Thoracic aorta (tissue), 2 donors: ENCODE data around the gene EXOC6B. TPM values are rescaled to one million over a fixed set of nuclear protein-coding genes. Genes with fewer than 3 reads are reported as not detected.

ENCODE experiments used
- ATAC-seq: fragments of 150-250 bp; one replicate; pipeline ENCODE4 v1.8.0; 2017; ENCODE audit warnings: low read depth; ENCODE audit not compliant: insufficient number of reproducible peaks, low FRiP score
- DNase-seq: peaks from one replicate; pipeline ENCODE4 v3.0.0-alpha.2; 2020; ENCODE audit warnings: low spot score
- H3K27ac ChIP-seq, 2 donors: fragments of 200-600 bp; sonication (generic); 1 replicate in 1 of 2; 2 replicates in 1 of 2; pipeline ENCODE4 v1.5.1; 2016; ENCODE audit warnings: mild to moderate bottlenecking in 2 of 2, moderate library complexity in 2 of 2
- H3K27me3 ChIP-seq: fragments of 200-600 bp; sonication (generic); replicated peaks from 2 replicates; pipeline ENCODE4 v1.6.0; 2016; ENCODE audit warnings: mild to moderate bottlenecking; ENCODE audit not compliant: insufficient read depth
- H3K36me3 ChIP-seq: fragments of 200-600 bp; sonication (generic); one replicate; pipeline ENCODE4 v1.5.1; 2016
- H3K4me1 ChIP-seq, 2 donors: fragments of 200-600 bp; sonication (generic); 1 replicate in 1 of 2; 2 replicates in 1 of 2; pipeline versions ENCODE4 v1.5.1 to v1.6.0; 2016; ENCODE audit warnings: low read depth in 2 of 2, mild to moderate bottlenecking in 1 of 2; ENCODE audit not compliant: control insufficient read depth in 1 of 2
- H3K4me3 ChIP-seq: fragments of 200-600 bp; sonication (generic); 2 replicates; pipeline ENCODE4 v1.5.1; 2016; ENCODE audit warnings: mild to moderate bottlenecking
- H3K9me3 ChIP-seq: fragments of 200-600 bp; sonication (generic); 2 replicates; pipeline ENCODE4 v1.5.1; 2016
- total RNA-seq, 2 donors: library from RNA; depleted of rRNA; stranded (reverse); fragments of >200 nt; gene quantifications; one replicate each; pipeline versions ENCODE4 v1.1.0 to v1.2.3, GENCODE V29; 2016
- TF ChIP-seq, protein P1 (sequence below): fragments of 200-600 bp; sonication (generic); IDR thresholded peaks from one replicate; pipeline ENCODE4 v1.5.1; 2019; ENCODE audit warnings: antibody characterized with exemption

Gene EXOC6B
- total RNA-seq, 2 donors from 2014 or later = 29.6 to 44.5 TPM

DNA sequence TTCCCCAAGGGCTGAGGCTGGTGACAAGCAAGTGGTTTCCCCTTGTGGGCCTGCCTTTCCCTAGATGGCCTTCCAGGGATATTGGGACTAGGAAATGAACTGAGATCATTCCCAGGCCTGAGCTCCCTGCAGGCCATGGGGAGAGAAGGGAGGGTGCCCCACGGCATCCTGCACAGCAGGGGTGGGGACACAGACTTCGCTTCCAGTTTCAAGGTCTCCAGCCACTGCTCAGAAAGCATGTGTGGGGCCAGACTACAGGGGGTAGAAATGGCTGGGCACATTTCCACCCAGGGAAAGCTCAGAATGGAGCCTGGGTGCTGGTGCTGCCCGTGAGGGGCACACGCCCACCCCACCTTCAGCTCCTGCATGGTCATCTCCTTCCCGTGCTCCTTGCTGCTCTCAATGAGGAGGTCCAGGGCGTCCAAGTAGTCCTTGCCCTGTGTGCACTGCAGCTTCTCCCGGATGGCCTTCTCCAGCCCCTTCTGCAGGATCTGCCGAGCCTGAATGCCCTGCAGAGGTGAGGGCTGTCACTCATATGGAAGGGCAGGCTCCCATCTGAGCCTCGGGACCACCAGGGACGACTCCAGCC is 691.3 kb downstream of the EXOC6B start:
- ATAC-seq (no peak), DNase-seq (no peak)
- Histone ChIP-seq H3K27ac (no peak overlapping the region), H3K4me1 (peaks cover 13 to 33% of the 10 kb centered on the region in 2 donors), H3K36me3 (no peaks in the 10 kb centered on the region), H3K27me3 (no peaks in the 10 kb centered on the region), H3K9me3 (no peaks in the 10 kb centered on the region), H3K4me3 (no peak overlapping the region)
- TF ChIP-seq, protein P1, sequence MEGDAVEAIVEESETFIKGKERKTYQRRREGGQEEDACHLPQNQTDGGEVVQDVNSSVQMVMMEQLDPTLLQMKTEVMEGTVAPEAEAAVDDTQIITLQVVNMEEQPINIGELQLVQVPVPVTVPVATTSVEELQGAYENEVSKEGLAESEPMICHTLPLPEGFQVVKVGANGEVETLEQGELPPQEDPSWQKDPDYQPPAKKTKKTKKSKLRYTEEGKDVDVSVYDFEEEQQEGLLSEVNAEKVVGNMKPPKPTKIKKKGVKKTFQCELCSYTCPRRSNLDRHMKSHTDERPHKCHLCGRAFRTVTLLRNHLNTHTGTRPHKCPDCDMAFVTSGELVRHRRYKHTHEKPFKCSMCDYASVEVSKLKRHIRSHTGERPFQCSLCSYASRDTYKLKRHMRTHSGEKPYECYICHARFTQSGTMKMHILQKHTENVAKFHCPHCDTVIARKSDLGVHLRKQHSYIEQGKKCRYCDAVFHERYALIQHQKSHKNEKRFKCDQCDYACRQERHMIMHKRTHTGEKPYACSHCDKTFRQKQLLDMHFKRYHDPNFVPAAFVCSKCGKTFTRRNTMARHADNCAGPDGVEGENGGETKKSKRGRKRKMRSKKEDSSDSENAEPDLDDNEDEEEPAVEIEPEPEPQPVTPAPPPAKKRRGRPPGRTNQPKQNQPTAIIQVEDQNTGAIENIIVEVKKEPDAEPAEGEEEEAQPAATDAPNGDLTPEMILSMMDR = no peak

DNA sequence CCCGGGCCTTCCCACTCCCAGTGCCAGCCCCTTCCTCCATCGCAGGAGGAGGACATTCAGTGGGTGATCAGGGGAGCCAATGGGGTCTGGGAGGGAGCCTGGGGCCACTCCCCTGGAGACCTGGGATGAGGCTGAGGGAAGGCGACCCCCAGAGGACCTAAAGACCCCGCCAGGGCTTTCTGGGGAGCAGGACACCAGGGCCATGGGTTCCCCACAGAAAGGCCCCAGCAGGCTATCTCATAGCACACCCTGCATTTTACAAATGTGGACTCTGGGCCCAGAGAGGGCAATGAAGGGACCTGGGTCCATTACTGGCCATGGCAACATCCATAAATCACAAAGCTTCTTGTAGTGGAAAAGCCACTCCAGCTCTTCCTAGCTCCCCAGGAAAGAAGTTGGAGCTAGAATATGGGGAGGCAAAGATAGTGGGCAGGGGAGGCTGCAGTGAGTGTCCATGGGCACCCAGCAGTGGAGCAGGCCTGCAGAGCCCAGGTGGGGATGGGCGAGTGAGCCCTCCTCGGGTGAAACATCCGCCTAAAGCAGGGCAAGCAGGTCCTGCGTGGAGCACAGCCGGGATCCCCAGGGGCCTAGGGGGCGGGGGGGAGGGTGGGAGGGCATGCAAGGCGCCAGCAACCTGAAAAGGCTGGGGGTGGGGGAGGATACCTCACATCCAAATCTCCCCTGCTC is 692.0 kb downstream of the EXOC6B start:
- H3K27ac ChIP-seq = no peak overlapping the region
- H3K4me1 ChIP-seq = peaks cover 10 to 27% of the 10 kb centered on the region in 2 donors
- no peaks in the 10 kb centered on the region for H3K9me3 ChIP-seq
- ATAC-seq = no peak
- H3K27me3 ChIP-seq = no peaks in the 10 kb centered on the region
- no peaks in the 10 kb centered on the region for H3K36me3 ChIP-seq
- no peak for DNase-seq
- TF ChIP-seq, protein P1 = no peak
- H3K4me3 ChIP-seq = no peak overlapping the region

DNA sequence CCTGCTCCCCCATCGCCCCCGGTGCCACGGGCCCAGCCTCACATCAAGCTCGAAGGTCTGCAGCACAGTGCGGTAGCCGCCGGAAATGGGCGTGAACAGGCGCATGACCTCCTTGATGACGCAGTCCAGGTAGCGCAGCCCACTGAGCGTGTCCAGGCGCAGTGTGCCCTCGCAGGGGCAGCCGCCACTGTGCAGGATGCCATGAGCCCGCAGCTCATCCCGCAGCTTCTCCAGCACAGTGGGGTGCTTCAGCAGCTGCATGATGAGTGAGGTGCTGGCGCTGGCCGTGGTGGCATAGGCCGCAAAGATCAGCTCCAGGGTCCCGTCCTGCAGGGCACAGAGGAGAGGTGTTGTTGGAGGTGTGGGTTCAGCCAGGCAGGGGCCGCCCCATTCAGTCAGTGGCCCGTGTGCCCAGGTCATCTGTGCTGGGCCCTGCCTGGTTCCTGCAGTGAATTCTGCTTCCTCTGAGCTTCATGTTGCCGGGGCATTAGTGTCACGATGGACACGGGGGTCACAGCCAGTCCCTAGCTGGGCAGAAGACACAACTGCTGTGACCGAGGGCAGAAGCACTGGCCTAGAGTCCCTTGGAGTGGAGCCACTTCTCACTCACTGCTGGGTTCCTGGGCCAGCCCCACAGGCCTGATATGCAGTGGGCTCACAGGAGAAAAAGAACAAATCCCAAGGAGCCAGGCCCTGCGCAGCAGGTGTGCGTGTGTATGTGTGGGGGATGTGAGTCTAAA is 692.7 kb downstream of the EXOC6B start:
- TF ChIP-seq, protein P1 = no peak
- Histone ChIP-seq H3K36me3 (no peaks in the 10 kb centered on the region), H3K27me3 (no peaks in the 10 kb centered on the region), H3K4me1 (peaks cover 3 to 20% of the 10 kb centered on the region in 2 donors), H3K27ac (no peak overlapping the region), H3K4me3 (no peak overlapping the region), H3K9me3 (no peaks in the 10 kb centered on the region)
- no peak for ATAC-seq
- DNase-seq = no peak

DNA sequence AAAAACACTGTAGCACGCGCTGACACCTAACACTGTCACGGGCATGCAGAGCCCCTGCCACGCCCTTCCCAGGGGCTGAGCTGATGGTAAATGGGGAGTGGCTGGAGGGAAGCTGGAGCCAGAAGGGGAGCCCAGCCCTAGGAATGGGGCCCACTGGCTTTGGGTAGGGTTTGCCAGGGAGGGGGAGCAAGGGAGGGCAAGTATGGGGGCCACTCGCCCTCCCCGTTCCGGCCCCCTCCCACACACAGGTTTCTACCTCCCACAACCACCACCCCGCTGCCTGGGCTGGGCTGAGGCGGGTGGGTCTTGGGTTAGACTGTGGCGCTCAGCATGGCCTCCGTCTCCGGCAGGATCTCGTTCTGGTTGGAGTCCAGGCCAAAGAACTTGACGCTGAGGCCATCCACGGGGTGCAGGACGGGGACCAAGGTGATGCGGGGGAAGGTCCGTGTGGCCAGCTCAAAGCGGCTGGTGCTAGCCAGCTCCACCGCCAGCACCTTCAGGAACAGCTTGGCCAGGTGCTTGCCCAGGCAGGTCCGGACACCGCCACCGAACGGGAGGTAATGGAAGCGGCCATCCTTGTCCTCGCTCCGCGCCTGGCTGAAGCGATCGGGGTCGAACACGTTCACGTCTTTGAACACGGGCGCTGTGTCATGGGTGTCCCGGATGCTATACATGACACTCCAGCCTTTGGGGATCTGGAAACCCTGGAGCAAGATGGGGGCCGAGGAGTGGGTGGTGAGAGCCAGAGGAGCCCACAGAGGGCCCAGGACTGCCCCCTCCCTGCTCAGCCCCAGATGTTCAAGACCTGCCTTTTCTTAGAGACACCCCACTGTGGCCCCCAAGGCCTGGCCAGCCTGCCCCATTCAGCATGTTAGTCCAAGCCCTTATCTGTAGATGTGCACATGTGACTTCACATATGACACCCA is 693.7 kb downstream of the EXOC6B start:
- Histone ChIP-seq H3K4me3 (no peak overlapping the region), H3K36me3 (no peaks in the 10 kb centered on the region), H3K4me1 (peaks cover 0 to 10% of the 10 kb centered on the region in 2 donors), H3K9me3 (no peaks in the 10 kb centered on the region), H3K27me3 (no peaks in the 10 kb centered on the region), H3K27ac (no peak overlapping the region)
- ATAC-seq (no peak), DNase-seq (no peak)
- TF ChIP-seq, protein P1 = no peak
